NT2/D1 (cell line): ENCODE data around the gene KIF2A.

Experiments
- YY1 ChIP-seq: IDR thresholded peaks from 2 replicates; pipeline ENCODE4 v1.6.1; 2011; ENCODE audit not compliant: insufficient read length, insufficient read depth
- ZNF274 ChIP-seq: IDR thresholded peaks from 2 replicates; pipeline ENCODE4 v1.6.1; 2011; ENCODE audit warnings: mild to moderate bottlenecking, low read depth, low read length

GRCh38 chr5:62299600-62299999 is 6.4 kb upstream of the KIF2A start:
- TF ChIP-seq YY1 (no peak), ZNF274 (no peak)
